ENCODE data around the gene C5orf15. TPM values are rescaled to one million over a fixed set of nuclear protein-coding genes. Genes with fewer than 3 reads are reported as not detected.

C5orf15 gene
- total RNA-seq, 2 experiments from 2014 or later = 19.1 to 24.8 TPM

GRCh38 chr5:133913413-133914155 lies 54.8 kb downstream of the C5orf15 start:
- ATAC-seq (ENCODE audit: low read depth) (no peak), DNase-seq (no peak)
- Mint-ChIP-seq H3K27me3 (no peaks in the 10 kb centered on the region), H3K4me3 (no peak overlapping the region), H3K9me3 (no peaks in the 10 kb centered on the region), H3K36me3 (no peaks in the 10 kb centered on the region), H3K4me1 (no peaks in the 10 kb centered on the region), H3K27ac (no peak overlapping the region)
- POLR2A ChIA-PET = no interaction called here

GRCh38 chr5:133912951-133913350 lies 55.5 kb downstream of the C5orf15 start:
- H3K27me3 Mint-ChIP-seq = no peaks in the 10 kb centered on the region
- no peaks in the 10 kb centered on the region for H3K36me3 Mint-ChIP-seq
- H3K27ac Mint-ChIP-seq = no peak overlapping the region
- ATAC-seq (ENCODE audit: low read depth) = no peak
- H3K4me3 Mint-ChIP-seq = no peak overlapping the region
- no peaks in the 10 kb centered on the region for H3K4me1 Mint-ChIP-seq
- POLR2A ChIA-PET = no interaction called here
- H3K9me3 Mint-ChIP-seq = no peaks in the 10 kb centered on the region
- DNase-seq = no peak

- H3K27ac Mint-ChIP-seq = no peak overlapping the region
- no peaks in the 10 kb centered on the region for H3K27me3 Mint-ChIP-seq
- ATAC-seq (ENCODE audit: low read depth) (no peak), DNase-seq (no peak)
- POLR2A ChIA-PET = no interaction called here
- no peak overlapping the region for H3K4me3 Mint-ChIP-seq
- no peaks in the 10 kb centered on the region for H3K36me3 Mint-ChIP-seq
- H3K9me3 Mint-ChIP-seq = no peaks in the 10 kb centered on the region
- no peaks in the 10 kb centered on the region for H3K4me1 Mint-ChIP-seq
Measured at GRCh38 chr5:133910571-133910970, 57.9 kb downstream of the C5orf15 start.

GRCh38 chr5:133909603-133910002 lies 58.8 kb downstream of the C5orf15 start:
- Mint-ChIP-seq H3K27ac (no peak overlapping the region), H3K36me3 (no peaks in the 10 kb centered on the region), H3K27me3 (no peaks in the 10 kb centered on the region), H3K9me3 (no peaks in the 10 kb centered on the region), H3K4me1 (no peaks in the 10 kb centered on the region), H3K4me3 (no peak overlapping the region)
- DNase-seq (no peak), ATAC-seq (ENCODE audit: low read depth) (no peak)
- POLR2A ChIA-PET = interaction anchor here (0.6 kb wide), 1 partner anchor 49 kb away, joined by 3 read pairs; no protein-coding TSS in a partner anchor

- POLR2A ChIA-PET = no interaction called here
- H3K9me3 Mint-ChIP-seq = no peaks in the 10 kb centered on the region
- no peaks in the 10 kb centered on the region for H3K27me3 Mint-ChIP-seq
- DNase-seq = no peak
- no peak for ATAC-seq (ENCODE audit: low read depth)
- H3K27ac Mint-ChIP-seq = no peak overlapping the region
- no peak overlapping the region for H3K4me3 Mint-ChIP-seq
- H3K4me1 Mint-ChIP-seq = no peaks in the 10 kb centered on the region
- no peaks in the 10 kb centered on the region for H3K36me3 Mint-ChIP-seq
Measured at GRCh38 chr5:133907075-133907474, 61.4 kb downstream of the C5orf15 start.

- DNase-seq (no peak), ATAC-seq (ENCODE audit: low read depth) (no peak)
- H3K27me3 Mint-ChIP-seq = peaks cover 2% of the 10 kb centered on the region
- POLR2A ChIA-PET = no interaction called here
- no peaks in the 10 kb centered on the region for H3K4me1 Mint-ChIP-seq
- no peaks in the 10 kb centered on the region for H3K9me3 Mint-ChIP-seq
- no peak overlapping the region for H3K27ac Mint-ChIP-seq
- no peaks in the 10 kb centered on the region for H3K36me3 Mint-ChIP-seq
- H3K4me3 Mint-ChIP-seq = no peak overlapping the region
Measured at GRCh38 chr5:133906303-133906702, 62.1 kb downstream of the C5orf15 start.

Other genes starting within 250 kb of the C5orf15 start
- gene VDAC1, start 36.4 kb upstream of the C5orf15 start, total RNA-seq = 100 to 1,000 TPM; 194 to 199 TPM
- gene TCF7, start 146.1 kb upstream of the C5orf15 start, total RNA-seq = 100 to 1,000 TPM; 283 to 315 TPM
- 100 to 1,000 TPM; 193 to 206 TPM for gene SKP1, start 208.3 kb upstream of the C5orf15 start, total RNA-seq